HL-60 (cell line): ENCODE measurements around the gene PTCHD4.

Experiments used
- DNase-seq, 2 experiments: peaks; one replicate each; pipeline ENCODE4 v3.0.0-alpha.2; 2010 to 2020; ENCODE audit warnings: low read depth in 1 of 2, low spot score in 1 of 2
- H3K27ac ChIP-seq: fragments of 250-450 bp; sonication (Bioruptor Pico); replicated peaks from 2 replicates; pipeline ENCODE4 v1.5.1; 2020; ENCODE audit warnings: mild to moderate bottlenecking, moderate library complexity
- H3K27me3 ChIP-seq: fragments of 250-450 bp; sonication (Bioruptor Pico); 2 replicates; pipeline ENCODE4 v1.5.1; 2021; ENCODE audit warnings: mild to moderate bottlenecking, moderate library complexity; ENCODE audit not compliant: insufficient read depth, poor library complexity, severe bottlenecking
- H3K4me3 ChIP-seq: replicated peaks from 2 replicates; pipeline ENCODE4 v1.5.1; 2011; ENCODE audit warnings: mild to moderate bottlenecking, control low read depth, low read length; ENCODE audit not compliant: insufficient read depth
- GABPA ChIP-seq: IDR thresholded peaks from 2 replicates; pipeline ENCODE4 v1.6.1; 2012; ENCODE audit warnings: low read depth
- POLR2AphosphoS5 ChIP-seq: IDR thresholded peaks from 2 replicates; pipeline ENCODE4 v1.6.1; 2012; ENCODE audit warnings: low read depth
- SPI1 ChIP-seq: IDR thresholded peaks from 2 replicates; pipeline ENCODE4 v1.6.1; 2012; ENCODE audit warnings: low read depth, mild to moderate bottlenecking, borderline replicate concordance
- TF ChIP-seq, protein P1 (sequence below): IDR thresholded peaks from one replicate; pipeline ENCODE4 v1.5.1; 2011; ENCODE audit warnings: low read length, control low read depth, inconsistent platforms; ENCODE audit not compliant: insufficient read depth
- TF ChIP-seq, protein P2 (sequence below): IDR thresholded peaks from 2 replicates; pipeline ENCODE4 v1.6.1; 2012; ENCODE audit warnings: low read depth; ENCODE audit not compliant: insufficient replicate concordance

The PTCHD4 gene

GRCh38 chr6:48069280-48069679 lies 41.7 kb downstream of the PTCHD4 start:
- no peak for DNase-seq
- Histone ChIP-seq H3K4me3 (no peak overlapping the region), H3K27me3 (peaks cover 12% of the 10 kb centered on the region), H3K27ac (no peak overlapping the region)
- TF ChIP-seq, protein P1, sequence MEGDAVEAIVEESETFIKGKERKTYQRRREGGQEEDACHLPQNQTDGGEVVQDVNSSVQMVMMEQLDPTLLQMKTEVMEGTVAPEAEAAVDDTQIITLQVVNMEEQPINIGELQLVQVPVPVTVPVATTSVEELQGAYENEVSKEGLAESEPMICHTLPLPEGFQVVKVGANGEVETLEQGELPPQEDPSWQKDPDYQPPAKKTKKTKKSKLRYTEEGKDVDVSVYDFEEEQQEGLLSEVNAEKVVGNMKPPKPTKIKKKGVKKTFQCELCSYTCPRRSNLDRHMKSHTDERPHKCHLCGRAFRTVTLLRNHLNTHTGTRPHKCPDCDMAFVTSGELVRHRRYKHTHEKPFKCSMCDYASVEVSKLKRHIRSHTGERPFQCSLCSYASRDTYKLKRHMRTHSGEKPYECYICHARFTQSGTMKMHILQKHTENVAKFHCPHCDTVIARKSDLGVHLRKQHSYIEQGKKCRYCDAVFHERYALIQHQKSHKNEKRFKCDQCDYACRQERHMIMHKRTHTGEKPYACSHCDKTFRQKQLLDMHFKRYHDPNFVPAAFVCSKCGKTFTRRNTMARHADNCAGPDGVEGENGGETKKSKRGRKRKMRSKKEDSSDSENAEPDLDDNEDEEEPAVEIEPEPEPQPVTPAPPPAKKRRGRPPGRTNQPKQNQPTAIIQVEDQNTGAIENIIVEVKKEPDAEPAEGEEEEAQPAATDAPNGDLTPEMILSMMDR = no peak
- TF ChIP-seq SPI1 = no peak
- TF ChIP-seq GABPA = no peak
- no peak for TF ChIP-seq POLR2AphosphoS5
- TF ChIP-seq, protein P2, sequence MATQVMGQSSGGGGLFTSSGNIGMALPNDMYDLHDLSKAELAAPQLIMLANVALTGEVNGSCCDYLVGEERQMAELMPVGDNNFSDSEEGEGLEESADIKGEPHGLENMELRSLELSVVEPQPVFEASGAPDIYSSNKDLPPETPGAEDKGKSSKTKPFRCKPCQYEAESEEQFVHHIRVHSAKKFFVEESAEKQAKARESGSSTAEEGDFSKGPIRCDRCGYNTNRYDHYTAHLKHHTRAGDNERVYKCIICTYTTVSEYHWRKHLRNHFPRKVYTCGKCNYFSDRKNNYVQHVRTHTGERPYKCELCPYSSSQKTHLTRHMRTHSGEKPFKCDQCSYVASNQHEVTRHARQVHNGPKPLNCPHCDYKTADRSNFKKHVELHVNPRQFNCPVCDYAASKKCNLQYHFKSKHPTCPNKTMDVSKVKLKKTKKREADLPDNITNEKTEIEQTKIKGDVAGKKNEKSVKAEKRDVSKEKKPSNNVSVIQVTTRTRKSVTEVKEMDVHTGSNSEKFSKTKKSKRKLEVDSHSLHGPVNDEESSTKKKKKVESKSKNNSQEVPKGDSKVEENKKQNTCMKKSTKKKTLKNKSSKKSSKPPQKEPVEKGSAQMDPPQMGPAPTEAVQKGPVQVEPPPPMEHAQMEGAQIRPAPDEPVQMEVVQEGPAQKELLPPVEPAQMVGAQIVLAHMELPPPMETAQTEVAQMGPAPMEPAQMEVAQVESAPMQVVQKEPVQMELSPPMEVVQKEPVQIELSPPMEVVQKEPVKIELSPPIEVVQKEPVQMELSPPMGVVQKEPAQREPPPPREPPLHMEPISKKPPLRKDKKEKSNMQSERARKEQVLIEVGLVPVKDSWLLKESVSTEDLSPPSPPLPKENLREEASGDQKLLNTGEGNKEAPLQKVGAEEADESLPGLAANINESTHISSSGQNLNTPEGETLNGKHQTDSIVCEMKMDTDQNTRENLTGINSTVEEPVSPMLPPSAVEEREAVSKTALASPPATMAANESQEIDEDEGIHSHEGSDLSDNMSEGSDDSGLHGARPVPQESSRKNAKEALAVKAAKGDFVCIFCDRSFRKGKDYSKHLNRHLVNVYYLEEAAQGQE = no peak

GRCh38 chr6:48068278-48069251 lies 42.4 kb downstream of the PTCHD4 start:
- H3K4me3 ChIP-seq = no peak overlapping the region
- DNase-seq = no peak
- TF ChIP-seq SPI1 = no peak
- TF ChIP-seq, protein P2 = no peak
- TF ChIP-seq, protein P1 = no peak
- TF ChIP-seq POLR2AphosphoS5 = no peak
- TF ChIP-seq GABPA = no peak
- H3K27ac ChIP-seq = no peak overlapping the region
- peaks cover 12% of the 10 kb centered on the region for H3K27me3 ChIP-seq

DNA sequence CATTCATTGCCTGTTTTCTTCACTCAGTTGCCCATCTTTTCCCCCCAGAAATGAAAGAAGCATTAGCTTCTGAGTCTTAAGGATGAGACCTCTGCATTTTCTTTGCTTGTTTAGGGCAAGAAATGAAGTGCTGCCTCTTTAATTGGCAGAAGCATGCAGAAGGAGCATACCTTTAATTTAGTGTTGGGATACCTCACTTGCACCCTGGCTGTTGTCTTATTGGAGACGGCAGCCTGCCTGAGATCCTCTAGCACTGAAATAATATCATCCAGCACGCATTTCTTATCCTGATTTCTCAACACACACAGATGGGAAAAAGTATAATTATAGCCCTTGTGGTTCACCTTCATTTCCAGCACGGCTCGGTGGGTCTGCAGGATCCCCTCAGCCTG lies 43.1 kb downstream of the PTCHD4 start:
- TF ChIP-seq POLR2AphosphoS5 (no peak), SPI1 (no peak), GABPA (no peak)
- TF ChIP-seq, protein P2 = no peak
- TF ChIP-seq, protein P1 = no peak
- Histone ChIP-seq H3K27me3 (peaks cover 12% of the 10 kb centered on the region), H3K4me3 (no peak overlapping the region), H3K27ac (no peak overlapping the region)
- no peak for DNase-seq
